K562 (cell line): ENCODE data around the gene CENPP.

Source experiments
- CHD1 ChIP-seq: fragments of 200-600 bp; sonication (generic); IDR thresholded peaks from one replicate; pipeline ENCODE4 v1.6.1; 2012; ENCODE audit warnings: mild to moderate bottlenecking, moderate library complexity, low read length, inconsistent platforms
- GATAD2B ChIP-seq: fragments of 450-650 bp; IDR thresholded peaks from 2 replicates; pipeline ENCODE4 v1.6.1; 2017; ENCODE audit warnings: mild to moderate bottlenecking, borderline replicate concordance
- HDAC2 ChIP-seq: fragments of 450-650 bp; IDR thresholded peaks from 2 replicates; pipeline ENCODE4 v1.6.1; 2016; ENCODE audit warnings: mild to moderate bottlenecking
- NRF1 ChIP-seq, 2 experiments: fragments of 450-650 bp; IDR thresholded peaks in 1 of 2; conservative IDR thresholded peaks in 1 of 2; 2 replicates each; pipeline ENCODE4 v1.6.1; 2014; ENCODE audit warnings: mild to moderate bottlenecking in 2 of 2
- PCBP1 ChIP-seq: fragments of 200-400 bp; formaldehyde crosslinking; IDR thresholded peaks from 2 replicates; pipeline ENCODE4 v1.6.1; 2018; ENCODE audit warnings: mild to moderate bottlenecking, low read depth, low read length; ENCODE audit not compliant: poor library complexity, severe bottlenecking
- SAFB ChIP-seq: fragments of 200-400 bp; formaldehyde crosslinking; IDR thresholded peaks from 2 replicates; pipeline ENCODE4 v1.6.1; 2017; ENCODE audit warnings: low read depth, low read length, borderline replicate concordance
- ZNF449 ChIP-seq: fragments of 250-450 bp; sonication (Bioruptor Pico); IDR thresholded peaks from 2 replicates; pipeline ENCODE4 v1.8.0; 2022; ENCODE audit warnings: moderate library complexity, mild to moderate bottlenecking, inconsistent platforms
- ZNF512 ChIP-seq: IDR thresholded peaks from 2 replicates; pipeline ENCODE4 v1.6.1; 2016; ENCODE audit warnings: missing genetic modification characterization, missing compliant biosample characterization
- ZNF609 ChIP-seq: sonication (generic); formaldehyde crosslinking; IDR thresholded peaks from 2 replicates; pipeline ENCODE4 v1.8.1; 2023; ENCODE audit warnings: missing genetic modification reagents, mild to moderate bottlenecking, borderline replicate concordance

GRCh38 chr9:92618633-92619225 lies 293.0 kb downstream of the CENPP start:
- TF ChIP-seq CHD1 (no peak), PCBP1 (no peak), ZNF609 (CRISPR knock-in tag) (no peak), NRF1 (conservative IDR thresholded peaks at IDR 0.05 in 1 of 2, IDR thresholded peaks at IDR 0.05 in 1 of 2) (no peak), HDAC2 (no peak), GATAD2B (no peak), ZNF512 (tag) (no peak), ZNF449 (CRISPR knock-in tag) (no peak), SAFB (no peak)
